ENCODE results near the gene PRDM11. TPM values are rescaled to one million over a fixed set of nuclear protein-coding genes. Genes with fewer than 3 reads are reported as not detected.

PRDM11 gene
- total RNA-seq, 1 experiment from 2014 or later: 2.7 TPM

GRCh38 chr11:45226901-45227300, 80.5 kb downstream of the PRDM11 start:
- H3K27me3 ChIP-seq (ENCODE audit: low read length): no peaks in the 10 kb centered on the region
- H2AFZ ChIP-seq (ENCODE audit: low read length): no peak overlapping the region
- no peak overlapping the region for H3K4me2 ChIP-seq (ENCODE audit: low read depth, low read length, poor library complexity, severe bottlenecking)
- H4K20me1 ChIP-seq (ENCODE audit: insufficient read depth, low read depth, low read length): no peaks in the 10 kb centered on the region
- no peak for DNase-seq
- H3K36me3 ChIP-seq (ENCODE audit: insufficient read depth, low read length): no peaks in the 10 kb centered on the region
- no peak overlapping the region for H3K9ac ChIP-seq (ENCODE audit: low read length)
- no peak overlapping the region for H3K4me3 ChIP-seq (ENCODE audit: low read length)
- H3K4me1 ChIP-seq (ENCODE audit: low read length): no peaks in the 10 kb centered on the region
- no peaks in the 10 kb centered on the region for H3K9me3 ChIP-seq (ENCODE audit: low read length)
- H3K79me2 ChIP-seq (ENCODE audit: low read length): no peaks in the 10 kb centered on the region
- no peaks in the 10 kb centered on the region for H3K9me2 ChIP-seq (replicated peaks; ENCODE audit: insufficient read depth, low read length)
- H3K27ac ChIP-seq (ENCODE audit: low read length): no peak overlapping the region

GRCh38 chr11:45227836-45228235, 81.4 kb downstream of the PRDM11 start:
- no peaks in the 10 kb centered on the region for H3K79me2 ChIP-seq (ENCODE audit: low read length)
- H4K20me1 ChIP-seq (ENCODE audit: insufficient read depth, low read depth, low read length): no peaks in the 10 kb centered on the region
- H2AFZ ChIP-seq (ENCODE audit: low read length): no peak overlapping the region
- no peak for DNase-seq
- no peaks in the 10 kb centered on the region for H3K9me3 ChIP-seq (ENCODE audit: low read length)
- no peak overlapping the region for H3K27ac ChIP-seq (ENCODE audit: low read length)
- no peaks in the 10 kb centered on the region for H3K36me3 ChIP-seq (ENCODE audit: insufficient read depth, low read length)
- no peak overlapping the region for H3K4me2 ChIP-seq (ENCODE audit: low read depth, low read length, poor library complexity, severe bottlenecking)
- no peak overlapping the region for H3K4me3 ChIP-seq (ENCODE audit: low read length)
- no peaks in the 10 kb centered on the region for H3K9me2 ChIP-seq (replicated peaks; ENCODE audit: insufficient read depth, low read length)
- no peaks in the 10 kb centered on the region for H3K27me3 ChIP-seq (ENCODE audit: low read length)
- no peaks in the 10 kb centered on the region for H3K4me1 ChIP-seq (ENCODE audit: low read length)
- H3K9ac ChIP-seq (ENCODE audit: low read length): no peak overlapping the region

GRCh38 chr11:45229401-45230020, 83.1 kb downstream of the PRDM11 start:
- H3K79me2 ChIP-seq (ENCODE audit: low read length): no peaks in the 10 kb centered on the region

GRCh38 chr11:45232341-45233080, 86.1 kb downstream of the PRDM11 start:
- no peaks in the 10 kb centered on the region for H3K36me3 ChIP-seq (ENCODE audit: insufficient read depth, low read length)
- DNase-seq: no peak
- no peaks in the 10 kb centered on the region for H4K20me1 ChIP-seq (ENCODE audit: insufficient read depth, low read depth, low read length)
- no peaks in the 10 kb centered on the region for H3K79me2 ChIP-seq (ENCODE audit: low read length)
- H3K4me3 ChIP-seq (ENCODE audit: low read length): no peak overlapping the region
- H3K9me2 ChIP-seq (replicated peaks; ENCODE audit: insufficient read depth, low read length): no peaks in the 10 kb centered on the region
- H2AFZ ChIP-seq (ENCODE audit: low read length): no peak overlapping the region
- H3K9ac ChIP-seq (ENCODE audit: low read length): no peak overlapping the region
- no peak overlapping the region for H3K27ac ChIP-seq (ENCODE audit: low read length)
- H3K4me2 ChIP-seq (ENCODE audit: low read depth, low read length, poor library complexity, severe bottlenecking): no peak overlapping the region
- H3K9me3 ChIP-seq (ENCODE audit: low read length): no peaks in the 10 kb centered on the region
- no peaks in the 10 kb centered on the region for H3K27me3 ChIP-seq (ENCODE audit: low read length)
- no peaks in the 10 kb centered on the region for H3K4me1 ChIP-seq (ENCODE audit: low read length)

More at GRCh38 chr11:45229401-45230020, 83.1 kb downstream of the PRDM11 start:
- Histone ChIP-seq H3K4me3 (ENCODE audit: low read length) (no peak overlapping the region), H3K27me3 (ENCODE audit: low read length) (no peaks in the 10 kb centered on the region), H3K4me1 (ENCODE audit: low read length) (no peaks in the 10 kb centered on the region), H3K36me3 (ENCODE audit: insufficient read depth, low read length) (no peaks in the 10 kb centered on the region), H4K20me1 (ENCODE audit: insufficient read depth, low read depth, low read length) (no peaks in the 10 kb centered on the region), H3K9ac (ENCODE audit: low read length) (no peak overlapping the region), H3K27ac (ENCODE audit: low read length) (no peak overlapping the region), H2AFZ (ENCODE audit: low read length) (no peak overlapping the region), H3K9me2 (replicated peaks; ENCODE audit: insufficient read depth, low read length) (no peaks in the 10 kb centered on the region), H3K9me3 (ENCODE audit: low read length) (no peaks in the 10 kb centered on the region), H3K4me2 (ENCODE audit: low read depth, low read length, poor library complexity, severe bottlenecking) (no peak overlapping the region)
- no peak for DNase-seq

- DNase-seq: peak; percentile 86
- Histone ChIP-seq H3K9me2 (replicated peaks; ENCODE audit: insufficient read depth, low read length) (no peaks in the 10 kb centered on the region), H3K36me3 (ENCODE audit: insufficient read depth, low read length) (no peaks in the 10 kb centered on the region), H3K27ac (ENCODE audit: low read length) (no peak overlapping the region), H3K79me2 (ENCODE audit: low read length) (no peaks in the 10 kb centered on the region), H3K4me2 (ENCODE audit: low read depth, low read length, poor library complexity, severe bottlenecking) (no peak overlapping the region), H2AFZ (ENCODE audit: low read length) (no peak overlapping the region), H3K27me3 (ENCODE audit: low read length) (no peaks in the 10 kb centered on the region), H3K4me3 (ENCODE audit: low read length) (no peak overlapping the region), H3K9ac (ENCODE audit: low read length) (no peak overlapping the region), H3K9me3 (ENCODE audit: low read length) (no peaks in the 10 kb centered on the region), H3K4me1 (ENCODE audit: low read length) (no peaks in the 10 kb centered on the region), H4K20me1 (ENCODE audit: insufficient read depth, low read depth, low read length) (no peaks in the 10 kb centered on the region)
These were observed 86.8 kb downstream of the PRDM11 start for GRCh38 chr11:45233121-45233803.

GRCh38 chr11:45233804-45234170, 87.3 kb downstream of the PRDM11 start:
- DNase-seq: no peak
- H3K9ac ChIP-seq (ENCODE audit: low read length): no peak overlapping the region
- no peaks in the 10 kb centered on the region for H3K27me3 ChIP-seq (ENCODE audit: low read length)
- H3K4me2 ChIP-seq (ENCODE audit: low read depth, low read length, poor library complexity, severe bottlenecking): no peak overlapping the region
- H3K79me2 ChIP-seq (ENCODE audit: low read length): no peaks in the 10 kb centered on the region
- H3K9me3 ChIP-seq (ENCODE audit: low read length): no peaks in the 10 kb centered on the region
- H2AFZ ChIP-seq (ENCODE audit: low read length): no peak overlapping the region
- H4K20me1 ChIP-seq (ENCODE audit: insufficient read depth, low read depth, low read length): no peaks in the 10 kb centered on the region
- no peaks in the 10 kb centered on the region for H3K36me3 ChIP-seq (ENCODE audit: insufficient read depth, low read length)
- no peaks in the 10 kb centered on the region for H3K4me1 ChIP-seq (ENCODE audit: low read length)
- no peak overlapping the region for H3K27ac ChIP-seq (ENCODE audit: low read length)
- no peak overlapping the region for H3K4me3 ChIP-seq (ENCODE audit: low read length)
- no peaks in the 10 kb centered on the region for H3K9me2 ChIP-seq (replicated peaks; ENCODE audit: insufficient read depth, low read length)

GRCh38 chr11:45234306-45235006, 88.0 kb downstream of the PRDM11 start:
- no peaks in the 10 kb centered on the region for H3K4me1 ChIP-seq (ENCODE audit: low read length)
- H3K9me2 ChIP-seq (replicated peaks; ENCODE audit: insufficient read depth, low read length): no peaks in the 10 kb centered on the region
- no peaks in the 10 kb centered on the region for H4K20me1 ChIP-seq (ENCODE audit: insufficient read depth, low read depth, low read length)
- peaks cover 1% of the 10 kb centered on the region; the same call in 1 of the 2 replicates for H3K9me3 ChIP-seq (ENCODE audit: low read length)
- H3K4me2 ChIP-seq (ENCODE audit: low read depth, low read length, poor library complexity, severe bottlenecking): no peak overlapping the region
- no peak for DNase-seq
- H3K27ac ChIP-seq (ENCODE audit: low read length): no peak overlapping the region
- no peaks in the 10 kb centered on the region for H3K27me3 ChIP-seq (ENCODE audit: low read length)
- no peak overlapping the region for H3K4me3 ChIP-seq (ENCODE audit: low read length)
- no peaks in the 10 kb centered on the region for H3K36me3 ChIP-seq (ENCODE audit: insufficient read depth, low read length)
- H3K9ac ChIP-seq (ENCODE audit: low read length): no peak overlapping the region
- no peaks in the 10 kb centered on the region for H3K79me2 ChIP-seq (ENCODE audit: low read length)
- H2AFZ ChIP-seq (ENCODE audit: low read length): no peak overlapping the region

Data from Karpas-422 (cell line).